HS-5 (cell line): Measurements from ENCODE around the gene BCAS3.
"Not testable (repeated sequence)": the region's sequence is repeated elsewhere in the genome, so short reads cannot be mapped to it uniquely, and the experiment has no call there.

Experiments
- DNase-seq: peaks from one replicate; pipeline ENCODE4 v3.0.0-alpha.2; 2012; ENCODE audit warnings: low read depth

The BCAS3 gene

DNA sequence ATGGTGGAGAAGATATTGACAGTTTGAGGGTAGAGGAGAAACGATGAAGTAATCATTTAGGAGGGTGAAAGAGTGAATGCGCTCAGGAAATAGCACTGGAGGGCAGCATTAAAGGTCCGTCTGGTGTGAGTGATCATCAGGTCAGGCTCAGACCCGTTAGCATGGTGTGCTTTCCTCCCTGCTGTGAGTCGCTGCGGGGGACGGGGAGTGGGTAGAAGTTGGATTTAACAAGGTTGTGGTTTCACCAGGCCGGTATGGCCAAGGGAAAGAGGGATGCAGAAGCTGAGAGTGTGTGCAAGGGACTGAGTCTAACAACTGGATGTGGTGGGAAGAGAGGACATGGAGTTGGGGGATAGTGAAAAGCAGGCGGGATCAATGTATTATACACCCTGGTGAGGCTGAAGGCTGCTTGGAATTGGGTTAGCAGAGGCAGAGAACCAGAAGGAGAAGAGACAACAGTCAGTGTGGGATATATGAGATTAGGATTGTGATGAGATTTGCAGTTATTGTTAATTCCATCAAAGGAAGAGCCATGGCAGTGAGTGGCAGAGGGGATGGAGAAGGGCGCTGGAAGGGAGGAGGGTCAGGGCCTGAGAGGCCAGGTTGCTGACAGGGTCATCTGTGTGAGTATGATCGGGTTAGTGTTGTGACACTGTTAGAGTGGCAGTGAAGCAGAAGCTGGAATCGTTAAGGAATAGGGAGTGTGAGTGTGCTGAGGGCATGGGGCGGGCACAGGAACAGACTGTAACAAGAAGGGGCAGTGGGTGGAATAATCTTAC, 663.0 kb downstream of the BCAS3 start:
- DNase-seq: no peak

DNA sequence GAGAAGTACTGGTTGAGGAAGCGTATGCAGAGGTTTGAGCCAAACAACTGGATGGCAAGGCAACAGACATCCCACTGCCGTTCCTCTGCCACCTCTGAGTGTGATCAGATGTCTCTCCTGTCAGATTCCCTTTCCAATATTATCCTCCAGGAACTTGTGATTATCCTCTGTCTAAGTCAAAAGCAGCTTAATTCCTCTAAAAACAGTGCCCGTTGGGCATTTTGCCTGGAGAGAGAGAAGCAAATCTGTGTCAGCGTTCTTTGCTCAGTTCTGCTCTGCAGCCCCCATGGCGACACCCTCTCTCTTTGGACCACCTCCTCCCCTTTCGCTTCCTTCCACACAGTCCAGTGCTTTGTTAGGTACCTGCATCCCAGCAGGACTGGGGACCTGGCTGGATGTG, 665.9 kb downstream of the BCAS3 start:
- no peak for DNase-seq

DNA sequence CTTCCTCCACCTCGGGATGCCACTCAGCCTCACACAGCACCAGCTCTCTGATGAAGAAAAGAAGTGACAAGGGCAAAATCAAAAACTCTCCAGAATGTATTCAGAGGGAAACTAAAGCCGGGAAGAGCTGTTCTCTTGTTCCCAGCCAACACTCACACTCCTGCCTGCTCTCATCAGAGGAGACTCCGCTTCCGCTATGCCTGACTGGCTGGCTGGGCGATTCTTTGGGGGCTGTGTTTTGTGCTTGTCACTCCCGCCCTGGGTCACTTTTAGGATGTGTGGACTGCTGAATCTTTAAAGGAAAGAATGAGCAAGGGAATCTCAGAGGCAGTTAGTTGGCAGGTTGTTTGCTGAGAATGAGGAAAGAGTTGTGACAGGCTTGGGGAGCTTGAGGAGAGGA, 667.4 kb downstream of the BCAS3 start:
- no peak for DNase-seq

- no peak for DNase-seq
Measured at GRCh38 chr17:61345825-61346666, 668.4 kb downstream of the BCAS3 start.

DNA sequence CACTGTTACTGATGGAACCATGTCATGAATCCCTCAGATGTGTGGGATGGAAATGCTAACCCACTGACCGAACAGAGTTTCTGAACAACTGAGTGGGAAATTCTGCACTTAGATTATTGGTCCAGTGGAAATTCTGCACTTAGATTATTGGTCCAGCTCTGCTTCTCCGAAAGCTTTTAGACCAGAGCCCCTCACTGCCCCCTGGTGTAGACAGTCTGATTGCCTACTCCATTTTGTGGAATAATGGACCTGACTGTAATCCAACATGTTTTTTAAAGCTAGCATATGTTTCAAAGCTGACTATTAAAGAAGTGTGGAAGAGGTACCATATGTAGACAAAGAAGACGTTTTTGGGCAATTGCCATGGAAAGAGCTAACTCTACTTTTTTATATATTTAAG, 671.7 kb downstream of the BCAS3 start:
- no peak for DNase-seq

DNA sequence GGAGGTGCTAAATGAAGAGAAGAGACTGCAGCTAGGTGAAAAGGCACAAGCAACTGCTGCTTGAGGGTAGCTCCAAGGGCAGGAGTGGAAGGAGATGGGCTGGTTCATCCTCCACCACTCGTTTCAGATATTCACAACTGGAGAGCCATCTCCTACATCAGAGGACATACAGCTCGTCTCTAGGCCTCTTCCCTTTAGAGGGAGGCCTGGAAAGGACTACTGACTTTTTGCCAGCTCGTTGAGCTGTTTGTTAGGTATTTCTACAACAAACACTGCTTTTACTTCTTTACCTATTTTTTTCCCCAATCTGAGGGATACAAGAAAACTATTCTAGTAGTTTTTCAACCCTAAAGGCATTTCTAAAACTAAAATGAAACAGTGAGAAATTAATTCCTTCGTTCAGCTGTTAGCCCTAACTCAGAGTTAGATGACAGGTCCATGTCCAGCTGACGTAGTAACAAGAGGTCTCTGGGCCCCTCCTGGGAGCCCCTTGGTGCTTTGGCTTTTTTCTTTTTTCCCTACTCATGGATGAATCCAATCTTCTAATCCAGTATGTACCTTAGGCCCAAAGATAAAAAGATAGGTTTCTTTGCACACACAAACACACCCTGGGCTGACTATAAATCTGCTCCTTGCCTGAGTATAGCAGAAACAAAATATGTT, 674.2 kb downstream of the BCAS3 start:
- no peak for DNase-seq

DNA sequence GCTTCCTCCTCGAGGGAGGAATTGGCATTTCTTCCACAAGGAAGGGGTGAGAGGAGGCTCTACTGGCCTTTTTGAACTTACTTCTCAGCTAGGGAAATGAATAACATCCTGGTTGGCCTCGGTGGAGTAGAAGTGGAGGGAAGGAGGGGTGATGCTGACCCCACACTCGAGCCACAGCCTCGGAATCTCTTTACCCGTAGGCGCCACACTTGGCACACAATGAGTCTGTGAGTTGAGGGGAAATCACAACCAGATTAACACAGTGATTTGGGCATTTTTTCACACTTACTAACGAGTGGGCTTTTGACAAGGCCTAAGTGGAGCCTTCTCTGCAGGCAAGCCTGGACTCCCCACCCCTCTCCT, 674.7 kb downstream of the BCAS3 start:
- no peak for DNase-seq

- DNase-seq: no peak
Measured at GRCh38 chr17:61352781-61353491, 675.3 kb downstream of the BCAS3 start.

- DNase-seq: no peak
Measured at GRCh38 chr17:61353615-61354014, 676.0 kb downstream of the BCAS3 start.

GRCh38 chr17:61354895-61355874, 677.5 kb downstream of the BCAS3 start:
- DNase-seq: no peak

DNA sequence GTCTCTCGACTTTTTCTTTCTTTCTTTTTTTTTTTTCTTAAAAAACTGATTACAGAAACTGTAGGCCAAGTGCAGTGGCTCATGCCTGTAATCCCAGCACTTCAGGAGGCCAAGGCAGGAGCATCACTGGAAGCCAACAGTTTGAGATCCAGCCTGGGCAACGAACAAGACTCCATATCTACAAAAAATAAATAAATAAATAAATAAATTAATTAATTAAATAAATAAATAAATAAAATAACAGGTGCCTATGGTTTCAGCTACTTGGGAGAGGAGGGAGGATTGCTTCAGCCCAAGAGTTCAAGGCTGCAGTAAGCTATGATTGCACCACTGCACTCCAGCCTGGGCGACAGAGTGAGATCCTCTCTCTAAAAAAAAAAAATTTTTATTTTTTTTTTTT, 679.4 kb downstream of the BCAS3 start:
- not testable (repeated sequence) for DNase-seq

DNA sequence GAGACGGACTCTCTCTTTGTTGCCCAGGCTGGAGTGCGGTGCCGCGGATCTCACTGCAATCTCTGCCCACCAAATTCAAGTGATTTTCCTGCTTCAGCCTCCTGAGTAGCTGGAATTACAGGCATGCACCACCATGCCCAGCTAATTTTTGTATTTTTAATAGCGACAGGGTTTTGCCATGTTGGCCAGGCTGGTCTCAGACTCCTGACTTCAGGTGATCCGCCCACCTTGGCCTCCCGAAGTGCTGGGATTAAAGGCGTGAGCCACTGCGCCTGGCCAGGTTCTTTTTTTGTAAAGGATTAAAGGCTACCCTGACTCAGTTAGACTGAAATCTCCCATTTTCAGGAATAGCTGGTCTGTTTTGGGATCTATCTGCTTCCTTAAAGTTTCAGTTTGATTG, 681.9 kb downstream of the BCAS3 start:
- DNase-seq: not testable (repeated sequence)

- no peak for DNase-seq
Measured at GRCh38 chr17:61360318-61360943, 682.8 kb downstream of the BCAS3 start.

DNA sequence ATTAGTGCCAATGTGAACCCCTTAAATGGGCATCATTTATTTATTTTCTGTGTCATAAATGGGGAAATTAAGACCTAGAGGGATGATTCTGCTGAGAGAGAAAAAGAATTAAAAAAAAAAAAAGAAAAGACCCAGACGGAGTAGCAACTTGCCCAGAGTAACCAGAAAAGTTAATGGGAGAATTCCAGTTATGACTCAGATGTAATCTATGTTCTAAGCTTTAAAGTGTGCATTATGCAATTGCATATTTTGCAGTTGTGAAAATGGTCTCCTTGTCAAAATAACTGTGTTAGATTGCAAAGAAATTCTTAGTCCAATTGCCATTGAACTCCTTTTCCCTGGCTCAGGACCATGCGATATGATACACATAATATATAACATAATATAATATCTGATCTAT, 683.4 kb downstream of the BCAS3 start:
- peak; percentile 64 for DNase-seq

DNA sequence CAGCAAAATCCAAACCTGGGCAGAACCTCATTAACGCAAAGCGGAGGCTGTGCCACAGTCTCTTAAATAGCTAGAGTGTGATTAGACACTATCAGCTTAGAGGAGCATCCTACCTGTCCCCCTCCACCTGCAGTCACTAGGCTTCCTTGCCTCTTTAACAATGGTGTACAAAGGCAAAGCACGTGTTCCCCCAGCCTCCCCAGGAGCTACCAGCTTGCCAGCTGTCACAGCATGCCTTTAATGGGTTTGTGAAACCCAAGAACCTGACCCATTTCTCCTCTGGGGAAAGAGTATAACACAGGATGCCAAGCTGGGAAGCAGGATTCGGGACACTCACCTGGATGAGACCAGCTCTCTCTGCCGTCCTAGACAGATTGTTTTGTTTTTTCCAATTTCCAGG, 684.7 kb downstream of the BCAS3 start:
- DNase-seq: no peak

DNA sequence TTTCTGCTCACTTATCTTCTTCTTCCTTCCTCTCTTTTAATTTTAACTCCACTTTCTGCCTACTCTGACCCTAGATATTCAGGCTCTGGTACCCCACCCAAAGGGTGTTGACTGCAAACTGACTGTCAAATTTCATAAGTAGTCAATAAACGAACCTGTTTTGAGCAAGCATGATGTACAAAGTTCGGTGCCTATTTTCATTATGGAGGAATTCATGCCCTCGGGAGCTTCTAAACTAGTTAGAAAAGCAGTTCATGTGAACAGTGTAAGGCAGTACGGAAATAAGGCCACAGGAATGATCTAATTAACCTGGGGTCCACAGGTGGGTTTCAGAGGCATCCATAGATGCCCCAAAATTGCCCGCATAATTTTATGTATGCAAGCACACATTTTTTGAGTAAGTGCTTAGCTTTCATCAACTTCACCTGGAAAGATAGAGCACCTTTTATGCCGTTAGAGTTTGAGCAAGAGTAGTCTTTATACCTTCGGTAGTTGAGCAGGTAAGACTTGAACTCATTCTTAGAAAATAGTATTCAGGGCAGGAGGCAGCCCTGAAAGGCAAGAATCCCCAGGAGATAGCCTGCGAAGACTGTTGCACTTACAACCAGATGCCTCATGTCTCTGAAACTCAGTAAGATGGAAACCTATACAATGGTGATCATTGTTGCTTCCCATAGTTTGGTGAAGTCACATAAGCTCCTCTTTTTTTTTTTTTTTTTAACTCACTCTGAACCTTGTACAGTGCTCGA, 685.4 kb downstream of the BCAS3 start:
- no peak for DNase-seq

- no peak for DNase-seq
Measured at GRCh38 chr17:61363601-61364462, 686.2 kb downstream of the BCAS3 start.

- no peak for DNase-seq
Measured at GRCh38 chr17:61364463-61364846, 686.8 kb downstream of the BCAS3 start.
